WTC11 (cell line): Measurements from ENCODE around the gene SEMA4A. TPM values are rescaled to one million over a fixed set of nuclear protein-coding genes. Genes with fewer than 3 reads are reported as not detected.
"Not testable (repeated sequence)": the region's sequence is repeated elsewhere in the genome, so short reads cannot be mapped to it uniquely, and the experiment has no call there.

Source experiments
- ATAC-seq: fragments of 200-7000 bp; cut with Tn5 transposase; 2 replicates; pipeline ENCODE4 v1.10.0; 2021; ENCODE audit warnings: mild to moderate bottlenecking, moderate library complexity
- CTCF ChIA-PET: fragments of 300-600 bp; sonication (Branson Sonifier 250); formaldehyde crosslinking; loops from one replicate; lab custom pipeline; 2021; ENCODE audit warnings: antibody characterized with exemption; lab: Charles Lee
- POLR2A ChIA-PET: fragments of 350-600 bp; sonication (Branson Sonifier 250); formaldehyde crosslinking; loops from one replicate; lab custom pipeline; 2021; ENCODE audit warnings: antibody characterized with exemption; lab: Charles Lee
- DNase-seq: peaks from one replicate; pipeline ENCODE4 v3.0.0; 2021; ENCODE audit warnings: low spot score
- H3K27ac Mint-ChIP-seq: 2 replicates; pipeline ENCODE4 v1.8.0; 2021; ENCODE audit warnings: mixed read lengths
- H3K27me3 Mint-ChIP-seq: 2 replicates; pipeline ENCODE4 v1.8.0; 2021; ENCODE audit warnings: low read depth, mild to moderate bottlenecking, moderate library complexity, mixed read lengths
- H3K36me3 Mint-ChIP-seq: 2 replicates; pipeline ENCODE4 v1.8.0; 2021; ENCODE audit warnings: mixed read lengths
- H3K4me1 Mint-ChIP-seq: 2 replicates; pipeline ENCODE4 v1.8.0; 2022; ENCODE audit warnings: mixed read lengths
- H3K4me3 Mint-ChIP-seq: 2 replicates; pipeline ENCODE4 v1.8.0; 2021; ENCODE audit warnings: mild to moderate bottlenecking, moderate library complexity, mixed read lengths
- H3K9me3 Mint-ChIP-seq: 2 replicates; pipeline ENCODE4 v1.8.0; 2021; ENCODE audit warnings: mixed read lengths
- ATF1 ChIP-seq: sonication (generic); formaldehyde crosslinking; IDR thresholded peaks from 2 replicates; pipeline ENCODE4 v1.8.1; 2023; ENCODE audit warnings: mild to moderate bottlenecking, moderate library complexity, missing genetic modification reagents
- CTCF ChIP-seq: fragments of 200-600 bp; IDR thresholded peaks from 2 replicates; pipeline ENCODE4 v1.8.0; 2022; ENCODE audit warnings: antibody characterized with exemption
- FOXK1 ChIP-seq: sonication (generic); formaldehyde crosslinking; IDR thresholded peaks from 2 replicates; pipeline ENCODE4 v1.8.0; 2022; ENCODE audit warnings: mild to moderate bottlenecking, moderate library complexity, missing genetic modification reagents
- GABPB1 ChIP-seq: sonication (generic); formaldehyde crosslinking; IDR thresholded peaks from 2 replicates; pipeline ENCODE4 v1.8.1; 2023; ENCODE audit warnings: mild to moderate bottlenecking, missing genetic modification reagents
- NFE2L1 ChIP-seq: sonication (generic); formaldehyde crosslinking; IDR thresholded peaks from 2 replicates; pipeline ENCODE4 v1.8.1; 2023; ENCODE audit warnings: missing genetic modification reagents
- USF1 ChIP-seq: sonication (generic); formaldehyde crosslinking; IDR thresholded peaks from 2 replicates; pipeline ENCODE4 v1.8.0; 2022; ENCODE audit warnings: mild to moderate bottlenecking, missing genetic modification reagents
- ZNF532 ChIP-seq: fragments of 250-450 bp; sonication (Bioruptor Pico); IDR thresholded peaks from 2 replicates; pipeline ENCODE4 v1.9.0; 2021; ENCODE audit warnings: mild to moderate bottlenecking, borderline replicate concordance
- total RNA-seq: library from RNA; stranded (reverse); gene quantifications from 3 replicates; pipeline ENCODE4 v1.2.3, GENCODE V29; 2021

The SEMA4A gene
- total RNA-seq, 1 experiment from 2014 or later, result 12.4 TPM

GRCh38 chr1:156123356-156124196 is 29.8 kb upstream of the SEMA4A start:
- ATAC-seq (peak; percentile 56), DNase-seq (peak; percentile 68)
- Mint-ChIP-seq H3K27ac (peak overlapping the region; percentile 73), H3K4me3 (peak overlapping the region; percentile 42), H3K36me3 (no peaks in the 10 kb centered on the region), H3K4me1 (peaks cover 57% of the 10 kb centered on the region), H3K9me3 (no peaks in the 10 kb centered on the region), H3K27me3 (no peaks in the 10 kb centered on the region)
- 0 out of 2 replicates have a peak, but pooled peaks have one; percentile 47 for TF ChIP-seq FOXK1 (CRISPR knock-in tag)
- TF ChIP-seq ZNF532 (CRISPR knock-in tag), result no peak
- 0 out of 2 replicates have a peak, but pooled peaks have one; percentile 26 for TF ChIP-seq NFE2L1 (CRISPR knock-in tag)
- TF ChIP-seq CTCF, result peak; percentile 16; the same call in 1 of the 2 replicates
- TF ChIP-seq GABPB1 (CRISPR knock-in tag), result 0 out of 2 replicates have a peak, but pooled peaks have one; percentile 47
- CTCF ChIA-PET, result interaction anchor here (1.0 to 28.0 kb wide), 19 partner anchors 9 to 189 kb away, joined by 3 to 1176 read pairs (median 6); partner anchors contain the start of genes KHDC4, LMNA, MEX3A and PMF1
- POLR2A ChIA-PET, result interaction anchor here (0.7 to 2.3 kb wide), 5 partner anchors 9 to 27 kb away, joined by 3 to 8 read pairs (median 6); partner anchors contain the start of gene LMNA

GRCh38 chr1:156124557-156125483 is 28.6 kb upstream of the SEMA4A start:
- H3K4me3 Mint-ChIP-seq, result no peak overlapping the region
- peak; percentile 17; the same call in 1 of the 2 replicates for TF ChIP-seq USF1 (CRISPR knock-in tag)
- no peak for TF ChIP-seq ATF1 (CRISPR knock-in tag)
- ATAC-seq (peak; percentile 4; the same call in 1 of the 2 replicates), DNase-seq (no peak)
- ChIA-PET POLR2A (interaction anchor here (0.6 to 2.3 kb wide), 2 partner anchors 20 to 70 kb away, joined by 5 to 8 read pairs; no protein-coding TSS in a partner anchor), CTCF (interaction anchor here (0.7 to 28.0 kb wide), 13 partner anchors 10 to 173 kb away, joined by 3 to 1176 read pairs (median 4); partner anchors contain the start of genes ARHGEF2, LMNA, MEX3A and PMF1)
- H3K27ac Mint-ChIP-seq, result peak overlapping the region; percentile 89
- peaks cover 67% of the 10 kb centered on the region for H3K4me1 Mint-ChIP-seq
- no peaks in the 10 kb centered on the region for H3K36me3 Mint-ChIP-seq
- H3K27me3 Mint-ChIP-seq, result no peaks in the 10 kb centered on the region; the same call in 1 of the 2 replicates
- H3K9me3 Mint-ChIP-seq, result no peaks in the 10 kb centered on the region

GRCh38 chr1:156125544-156125943 is 27.8 kb upstream of the SEMA4A start:
- ChIA-PET POLR2A (interaction anchor here (0.6 kb wide), 1 partner anchor 70 kb away, joined by 5 read pairs; no protein-coding TSS in a partner anchor), CTCF (interaction anchor here (0.7 to 28.0 kb wide), 14 partner anchors 10 to 174 kb away, joined by 3 to 1176 read pairs (median 4); partner anchors contain the start of genes ARHGEF2, LMNA, MEX3A and PMF1)
- not testable (repeated sequence) for H3K27ac Mint-ChIP-seq, H3K27me3 Mint-ChIP-seq, DNase-seq, H3K9me3 Mint-ChIP-seq, H3K36me3 Mint-ChIP-seq, H3K4me3 Mint-ChIP-seq, ATAC-seq
- peaks cover 66% of the 10 kb centered on the region for H3K4me1 Mint-ChIP-seq
